T-helper 2 cell (primary cell): ENCODE data around the gene ROS1.

Source experiments
- DNase-seq, 5 experiments: peaks; one replicate each; pipeline versions ENCODE4 v3.0.0 to v3.0.0-alpha.2; 2012 to 2022

Gene ROS1

DNA sequence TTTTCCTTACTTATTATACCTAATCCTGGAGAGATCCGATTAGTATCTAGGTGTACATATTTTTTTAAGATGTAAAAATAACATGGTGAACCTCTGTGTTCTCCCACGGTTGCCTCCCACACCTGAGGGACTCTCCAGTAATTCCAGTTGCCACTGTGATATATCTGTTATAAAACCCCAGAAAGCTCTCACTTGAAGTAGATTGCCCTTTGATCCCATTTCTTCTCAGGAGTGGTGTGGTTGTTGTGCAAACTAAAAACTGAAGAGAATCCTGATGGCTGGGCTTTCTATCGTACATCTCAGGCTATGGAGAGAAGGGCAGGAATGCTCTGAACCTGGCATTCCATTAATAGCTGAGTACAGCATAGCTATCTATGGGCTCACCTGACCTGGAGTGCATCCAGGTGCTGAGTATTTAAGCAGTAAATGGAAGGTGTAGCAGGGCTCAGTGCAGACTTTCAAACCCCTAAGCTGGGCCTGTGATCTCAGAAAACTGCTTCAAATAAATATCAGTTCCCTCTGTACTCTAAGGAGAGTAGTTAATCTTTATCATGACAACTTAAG, 119.4 kb downstream of the ROS1 start:
- no peak for DNase-seq

DNA sequence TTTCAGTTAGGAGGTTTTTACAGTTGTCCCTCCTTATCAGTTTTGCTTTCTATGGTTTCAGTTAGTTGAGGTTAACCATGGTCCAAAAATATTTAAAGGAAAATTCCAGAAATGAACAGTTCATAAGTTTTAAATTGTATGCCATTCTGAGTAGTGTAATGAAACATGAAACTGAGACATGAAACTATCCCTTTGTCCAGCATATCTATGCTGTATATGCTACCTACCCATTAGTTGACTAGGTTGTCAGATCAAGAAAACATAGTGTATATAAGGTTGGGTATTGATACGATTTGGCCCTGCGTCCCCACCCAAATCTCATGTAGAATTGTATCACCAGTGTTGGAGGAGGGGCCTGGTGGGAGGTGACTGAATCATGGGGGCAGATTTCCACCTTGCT, 121.3 kb downstream of the ROS1 start:
- no peak for DNase-seq

DNA sequence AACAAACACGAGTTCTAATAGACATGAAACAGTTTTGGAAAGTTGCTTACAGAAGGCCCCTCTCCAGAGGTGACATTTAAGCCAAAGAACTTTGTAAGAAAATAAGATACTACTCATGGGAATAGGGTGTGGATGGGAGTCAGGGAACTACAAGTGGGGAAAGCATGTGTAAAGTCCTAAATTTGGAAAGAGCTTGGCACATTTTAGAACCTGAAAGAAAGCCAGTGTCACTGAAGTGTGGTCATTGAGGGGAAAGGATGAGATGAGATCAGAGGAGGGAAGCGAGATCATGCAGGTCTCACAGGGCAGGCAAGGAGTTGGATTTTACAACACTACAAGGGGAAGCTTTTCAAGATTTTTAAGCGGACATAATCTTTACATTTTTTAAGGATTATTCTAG, 122.4 kb downstream of the ROS1 start:
- DNase-seq, result no peak

DNA sequence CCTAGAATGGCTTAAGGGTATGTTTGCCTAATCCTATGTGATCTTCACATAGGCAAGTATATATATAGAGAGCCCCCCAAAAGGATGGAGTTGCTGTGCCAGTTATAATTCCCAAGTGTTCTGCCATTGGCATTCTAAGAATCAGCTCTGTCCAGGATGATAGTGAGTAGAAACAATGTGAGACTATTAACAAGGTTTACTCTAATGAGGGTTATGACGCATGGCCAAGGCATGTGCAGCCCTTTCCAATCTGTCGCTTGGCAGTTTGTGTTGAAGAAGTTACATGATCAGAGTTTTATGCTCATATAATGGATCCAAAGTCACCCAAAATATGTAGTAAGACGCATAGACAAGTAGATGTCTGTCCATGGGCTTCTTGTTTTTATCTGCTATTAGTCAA, 126.8 kb downstream of the ROS1 start:
- DNase-seq, result no peak

DNA sequence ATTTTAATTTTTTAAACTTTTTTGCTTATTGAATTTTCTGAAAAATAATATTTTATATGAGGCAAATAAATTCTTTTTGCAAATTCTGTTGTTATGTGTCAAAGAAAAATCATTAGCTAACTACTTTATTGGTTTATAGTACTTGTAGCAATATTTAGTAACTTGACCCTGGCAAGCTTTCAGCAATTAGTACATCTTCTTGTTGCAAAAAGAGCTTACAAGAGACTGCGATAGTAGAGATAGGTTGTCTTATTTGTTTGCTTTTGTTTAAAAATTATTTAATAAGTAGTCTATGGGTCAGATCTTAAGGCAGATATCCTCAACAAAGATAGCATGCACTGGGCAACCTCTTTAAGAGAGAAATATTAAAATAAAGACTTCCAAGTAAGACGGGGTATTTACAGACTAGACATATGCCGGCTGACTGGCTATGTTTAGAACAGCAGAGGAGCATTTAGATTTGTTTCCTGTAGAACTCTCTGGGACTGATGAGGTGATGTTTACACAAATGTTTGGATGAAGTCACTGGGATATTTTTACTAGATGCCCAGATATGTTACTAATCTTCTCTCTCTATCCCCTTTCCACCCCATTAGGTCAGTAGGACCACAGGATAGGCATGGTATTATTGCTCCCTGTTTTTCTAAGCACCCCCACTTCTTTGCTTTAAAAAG, 135.4 kb downstream of the ROS1 start:
- DNase-seq, result no peak

DNA sequence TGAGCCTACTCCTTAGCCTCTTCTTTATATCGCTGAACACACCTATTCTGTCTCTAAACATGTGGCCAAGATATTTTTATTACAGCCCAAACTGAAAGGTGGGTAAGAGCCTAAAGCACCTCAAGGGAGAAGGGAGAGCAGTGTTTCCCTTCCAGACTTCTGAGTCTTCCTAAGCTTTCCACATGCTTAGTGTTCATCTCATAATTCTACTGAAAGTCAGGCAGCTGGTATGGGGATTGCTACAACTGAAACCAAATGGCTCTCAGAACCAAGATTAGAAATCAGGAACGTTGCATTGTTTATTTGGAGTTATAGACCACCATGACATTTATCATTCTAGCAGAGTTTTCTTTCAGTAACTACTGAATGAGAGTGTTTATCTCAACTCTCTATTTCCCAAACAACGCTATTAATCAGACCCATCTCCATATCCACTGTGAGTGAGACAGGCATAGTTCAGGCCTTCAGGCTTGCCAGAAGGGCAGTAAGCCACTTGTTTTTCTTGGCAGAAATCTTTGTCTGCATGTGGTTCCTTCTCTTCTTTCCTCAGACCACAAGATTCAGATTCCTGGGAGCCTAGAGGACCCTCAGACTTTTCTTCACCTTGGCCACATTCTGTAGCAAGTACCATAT, 137.5 kb downstream of the ROS1 start:
- no peak for DNase-seq

DNA sequence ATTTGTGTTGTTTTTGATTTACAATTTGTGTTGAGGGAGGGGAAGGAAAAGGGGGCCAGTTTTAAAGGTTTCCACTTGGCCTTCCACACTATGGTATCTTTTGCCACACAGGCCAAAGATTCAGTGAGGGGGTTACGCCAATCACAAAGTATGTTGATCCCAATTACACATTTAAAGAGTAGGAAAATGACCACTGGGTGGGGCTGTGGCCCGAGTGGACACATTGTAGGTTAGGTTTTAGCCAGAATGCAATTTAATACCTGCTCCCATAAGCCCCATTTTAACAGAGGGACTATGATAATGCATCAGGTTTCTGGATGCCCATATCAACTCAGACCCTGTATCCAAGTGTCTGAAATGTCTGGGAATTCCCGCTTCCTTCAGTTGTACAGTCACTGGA, 144.8 kb downstream of the ROS1 start:
- no peak for DNase-seq

DNA sequence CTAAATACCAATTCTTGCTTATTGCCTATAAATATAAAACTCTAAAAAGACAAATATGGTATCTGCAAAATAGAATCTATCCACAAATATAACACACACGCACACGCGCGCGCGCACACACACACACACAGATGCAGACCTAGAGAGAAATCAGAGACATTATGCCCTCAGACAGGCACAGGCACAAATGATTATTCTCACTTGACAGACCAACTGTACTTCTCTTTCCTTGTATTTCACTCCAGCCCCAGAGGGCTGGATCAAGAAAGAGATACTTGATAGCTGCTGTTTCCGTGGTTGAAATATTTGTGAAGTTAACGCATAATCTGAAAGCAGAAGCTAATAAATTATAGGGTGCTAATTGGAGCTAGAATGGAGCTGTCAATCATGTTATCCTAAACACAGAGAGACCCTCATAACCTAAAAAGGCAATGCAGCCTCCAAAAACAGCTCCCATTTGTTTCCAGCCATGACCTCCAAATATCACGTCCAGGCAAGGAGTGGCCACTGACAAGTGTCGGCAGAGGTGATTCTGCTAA, 148.9 kb downstream of the ROS1 start:
- no peak for DNase-seq

DNA sequence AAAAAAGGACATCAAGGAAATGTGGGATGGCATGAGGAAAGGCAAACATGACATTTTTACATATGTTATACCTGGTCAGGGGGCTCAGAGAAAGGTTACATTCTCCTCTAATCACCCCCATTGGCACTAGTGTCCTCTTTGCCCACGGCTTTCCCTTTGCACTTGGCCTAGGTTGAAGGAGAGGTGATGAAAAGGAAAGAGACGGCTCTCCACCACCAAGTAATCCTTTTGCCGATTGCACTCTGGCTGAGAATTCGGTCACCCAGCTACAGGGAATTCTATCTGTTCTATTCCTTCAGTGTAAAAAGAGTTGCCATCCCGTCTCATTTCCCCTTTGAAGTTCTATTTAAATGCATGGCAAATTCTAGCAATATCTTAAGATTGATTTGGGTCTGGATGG, 150.0 kb downstream of the ROS1 start:
- DNase-seq, result no peak

DNA sequence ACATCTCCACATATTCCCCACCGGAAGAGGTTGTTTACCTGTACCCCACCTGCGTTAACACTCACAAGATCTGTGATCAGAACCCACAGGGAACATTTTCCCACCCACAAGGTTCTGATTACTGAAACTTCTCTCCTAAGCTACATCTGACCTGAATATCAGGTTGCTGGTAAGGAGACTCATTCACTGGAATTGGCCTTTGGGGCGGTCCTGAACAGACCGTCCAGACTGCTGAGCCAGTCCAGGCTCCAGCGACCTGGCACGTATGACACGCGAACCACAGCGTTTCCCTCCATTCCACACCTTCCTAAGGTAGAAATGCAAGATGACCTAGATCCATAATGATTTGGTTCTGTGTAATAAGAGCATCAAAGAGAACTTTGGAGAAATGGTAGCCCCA, 150.5 kb downstream of the ROS1 start:
- DNase-seq, result no peak

DNA sequence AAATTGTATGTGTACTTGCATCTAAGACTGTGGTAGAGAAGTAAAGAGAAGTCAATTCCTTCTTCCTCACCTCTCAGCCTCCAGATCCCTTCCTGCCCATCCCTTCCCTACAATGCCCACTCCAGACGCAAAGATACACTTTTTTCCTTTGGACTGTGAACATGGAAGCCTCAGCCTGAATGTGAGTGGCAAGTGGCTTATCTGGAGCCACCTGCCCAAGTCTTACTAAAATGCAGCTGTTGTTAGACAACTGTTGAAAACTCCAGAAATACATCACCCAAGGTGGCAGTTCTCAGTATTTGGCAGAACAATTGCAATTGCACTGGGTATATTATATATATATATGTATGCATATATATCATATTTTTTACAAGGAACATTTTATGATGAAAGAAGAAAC, 152.9 kb downstream of the ROS1 start:
- no peak for DNase-seq

DNA sequence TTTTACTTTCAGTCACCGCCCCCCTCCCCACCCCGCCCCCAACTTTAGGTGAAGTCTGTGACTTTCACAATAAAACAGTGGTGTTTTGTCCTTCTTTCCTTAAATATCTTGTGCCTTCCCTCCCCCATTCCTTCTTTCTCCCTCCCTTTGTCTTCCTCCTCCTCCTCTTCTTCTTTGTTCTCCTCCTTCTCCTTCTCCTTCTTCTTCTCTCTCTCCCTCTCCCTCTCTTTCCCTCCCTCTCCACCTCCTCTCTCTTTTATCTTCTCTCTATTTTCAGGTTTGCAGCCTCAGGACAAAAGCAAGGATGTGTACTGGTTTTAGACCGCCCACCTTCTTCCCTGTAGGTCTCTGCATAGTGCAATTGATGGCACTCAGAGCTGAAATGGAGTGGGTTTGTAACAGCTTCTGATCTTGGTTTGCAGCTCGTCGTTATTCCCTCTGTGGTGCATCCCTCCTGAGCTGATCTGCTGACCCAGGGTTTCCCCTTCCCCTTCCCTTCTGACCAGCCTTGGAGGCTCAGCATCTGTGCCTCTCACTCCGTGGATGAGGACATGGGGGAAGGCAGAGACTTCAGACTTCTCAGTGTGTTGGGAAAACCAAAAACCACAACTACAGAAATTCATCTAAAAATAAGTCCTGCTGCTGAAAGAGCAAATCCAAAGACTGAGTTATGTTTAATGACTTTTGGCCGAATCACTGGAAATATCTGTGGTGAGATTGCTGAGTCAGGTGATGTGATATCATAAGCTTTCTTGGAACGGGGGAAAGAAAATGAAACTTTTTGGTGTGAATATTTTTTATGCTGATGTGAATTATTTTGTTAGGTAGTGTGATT, 153.5 kb downstream of the ROS1 start:
- no peak for DNase-seq

DNA sequence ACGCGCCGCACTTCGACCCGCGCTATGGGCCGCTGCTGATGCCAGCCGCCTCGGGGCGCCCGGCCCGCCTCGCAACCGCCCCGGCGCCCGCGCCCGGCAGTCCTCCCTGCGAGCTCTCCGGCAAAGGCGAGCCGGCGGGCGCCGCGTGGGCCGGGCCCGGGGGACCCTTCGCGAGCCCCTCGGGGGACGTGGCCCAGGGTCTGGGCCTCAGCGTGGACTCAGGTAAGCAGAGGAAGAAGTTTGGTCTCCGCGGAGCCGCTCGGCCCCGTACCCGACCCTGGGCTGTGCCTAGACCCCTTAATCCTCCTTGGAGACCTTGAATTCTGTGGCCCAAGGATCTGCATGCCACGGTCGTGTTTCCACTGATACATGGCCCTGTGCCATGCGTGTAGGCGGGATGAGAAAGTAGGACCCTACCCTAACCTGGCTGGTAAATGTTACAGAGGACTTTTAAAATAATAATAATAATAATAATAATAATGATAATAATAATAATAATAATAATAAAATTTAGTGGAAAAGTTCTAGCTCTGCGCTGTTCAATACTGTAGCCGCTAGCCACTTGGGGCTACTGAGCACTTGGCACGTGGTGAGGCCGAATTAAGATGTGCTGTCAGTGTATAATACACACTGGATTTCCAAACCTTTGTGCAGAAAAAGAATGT, 154.8 kb downstream of the ROS1 start:
- DNase-seq, result peak in 1 of 5 experiments; percentile 1

DNA sequence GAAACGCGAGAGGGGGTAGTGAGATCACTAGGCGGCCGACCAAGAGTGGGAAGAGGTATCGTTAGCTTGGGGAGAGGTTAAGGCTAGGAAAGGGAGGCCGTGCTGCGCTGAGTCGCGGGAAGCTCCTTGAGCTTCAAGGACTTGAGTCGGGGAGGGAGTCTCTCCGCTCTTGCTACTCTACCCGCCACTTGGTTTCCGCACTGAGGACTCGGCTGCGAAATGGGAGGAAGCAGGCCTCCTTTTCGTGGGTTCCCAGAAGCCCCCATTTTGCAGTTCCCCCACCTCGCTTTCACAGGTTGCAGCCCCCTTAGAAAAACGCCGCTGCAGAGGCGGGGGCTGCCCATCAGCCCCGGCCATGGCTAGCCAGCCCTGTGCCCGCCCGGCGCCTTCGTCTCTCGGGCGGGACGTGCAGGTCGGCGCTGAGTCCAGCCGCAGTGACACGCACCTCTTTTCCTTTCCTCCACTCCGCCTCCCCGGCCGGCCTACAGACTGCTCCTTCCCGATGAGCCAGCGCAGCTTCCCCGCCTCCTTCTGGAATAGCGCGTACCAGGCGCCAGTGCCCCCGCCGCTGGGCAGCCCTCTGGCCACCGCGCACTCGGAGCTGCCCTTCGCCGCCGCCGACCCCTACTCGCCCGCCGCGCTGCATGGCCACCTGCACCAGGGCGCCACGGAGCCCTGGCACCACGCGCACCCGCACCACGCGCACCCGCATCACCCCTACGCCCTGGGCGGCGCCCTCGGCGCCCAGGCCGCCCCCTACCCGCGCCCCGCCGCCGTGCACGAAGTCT, 155.5 kb downstream of the ROS1 start:
- DNase-seq, result peak in 1 of 5 experiments; percentile 10

DNA sequence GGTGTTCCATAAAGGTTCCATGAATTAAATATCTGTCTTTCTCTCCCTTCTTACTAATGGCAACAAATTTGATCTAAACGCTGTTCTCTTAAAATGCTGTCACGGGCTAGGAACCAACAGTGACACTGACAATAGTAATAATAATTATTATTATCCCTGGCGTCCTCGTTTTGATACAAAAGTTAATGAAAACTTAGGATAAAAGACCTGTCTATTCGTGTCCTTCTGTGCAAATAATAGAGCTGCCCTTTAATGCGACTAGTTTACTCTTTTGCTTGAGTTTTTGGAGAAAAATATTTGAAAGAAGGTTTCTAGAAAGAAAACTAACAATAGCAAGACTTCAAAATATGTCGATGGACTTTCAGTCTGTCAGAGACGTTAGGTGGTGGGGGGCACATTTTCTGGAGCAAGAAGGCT, 156.1 kb downstream of the ROS1 start:
- no peak for DNase-seq

DNA sequence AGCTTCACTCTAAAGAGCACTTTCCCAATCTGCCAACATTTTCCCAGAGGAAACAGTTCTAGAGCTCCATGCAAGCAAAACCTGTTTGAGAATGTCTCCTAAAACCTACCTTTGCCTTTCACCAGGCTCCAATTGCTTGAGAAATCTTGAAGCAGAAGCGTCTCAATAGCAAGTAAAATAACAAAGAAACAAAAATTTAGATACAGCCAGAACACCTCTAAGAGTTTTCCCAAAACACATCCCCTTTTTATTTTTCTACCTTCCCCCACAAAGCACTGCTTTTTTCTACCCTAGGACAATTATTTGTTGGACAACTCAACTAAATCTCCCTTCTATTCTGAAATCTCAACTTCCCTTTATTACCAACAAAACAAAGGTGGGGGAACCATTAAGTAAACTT, 156.8 kb downstream of the ROS1 start:
- DNase-seq, result no peak

DNA sequence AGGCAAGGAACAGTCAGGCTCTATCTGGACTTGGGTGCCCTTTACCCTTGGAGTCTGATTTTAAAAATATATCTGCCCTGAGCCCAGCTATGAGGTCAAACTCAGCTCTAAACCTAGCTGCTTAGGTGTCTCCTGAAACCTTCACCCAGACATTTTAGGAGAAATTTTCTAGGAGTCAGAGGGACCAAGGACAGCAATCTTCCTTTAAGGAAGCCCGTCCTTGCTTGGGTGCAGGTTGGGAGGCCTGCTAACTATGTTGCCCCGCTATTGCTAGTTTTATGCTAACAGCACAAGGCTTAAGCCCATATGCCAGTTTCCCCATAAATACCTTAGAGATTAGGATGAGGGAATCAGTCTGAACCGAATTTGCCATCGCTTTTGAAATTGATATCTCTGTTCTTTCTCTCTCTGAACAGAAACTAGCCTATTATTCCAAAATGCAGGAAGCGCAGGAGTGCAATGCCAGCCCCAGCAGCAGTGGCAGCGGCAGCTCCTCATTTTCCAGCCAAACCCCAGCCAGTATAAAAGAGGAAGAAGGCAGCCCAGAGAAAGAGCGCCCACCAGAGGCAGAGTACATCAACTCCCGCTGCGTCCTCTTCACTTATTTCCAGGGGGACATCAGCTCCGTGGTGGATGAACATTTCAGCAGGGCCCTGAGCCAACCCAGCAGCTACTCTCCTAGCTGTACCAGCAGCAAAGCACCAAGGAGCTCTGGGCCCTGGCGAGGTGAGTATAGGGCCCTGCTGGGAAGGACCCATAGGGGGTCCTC, 157.8 kb downstream of the ROS1 start:
- no peak for DNase-seq

DNA sequence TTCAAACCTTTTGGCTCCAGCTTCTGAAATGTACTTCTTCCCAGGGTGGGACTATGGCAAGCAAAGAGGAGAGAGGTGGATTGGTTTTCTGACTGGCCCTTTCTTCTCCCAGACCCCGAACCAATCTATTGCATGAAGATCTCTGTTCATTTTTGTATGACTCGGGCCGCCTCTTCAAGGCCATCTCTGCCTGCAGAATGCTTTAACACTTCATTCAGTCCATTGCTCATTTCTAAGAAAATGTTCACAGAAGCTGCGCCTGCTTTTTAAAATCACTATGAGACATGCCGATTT, 158.7 kb downstream of the ROS1 start:
- no peak for DNase-seq

DNA sequence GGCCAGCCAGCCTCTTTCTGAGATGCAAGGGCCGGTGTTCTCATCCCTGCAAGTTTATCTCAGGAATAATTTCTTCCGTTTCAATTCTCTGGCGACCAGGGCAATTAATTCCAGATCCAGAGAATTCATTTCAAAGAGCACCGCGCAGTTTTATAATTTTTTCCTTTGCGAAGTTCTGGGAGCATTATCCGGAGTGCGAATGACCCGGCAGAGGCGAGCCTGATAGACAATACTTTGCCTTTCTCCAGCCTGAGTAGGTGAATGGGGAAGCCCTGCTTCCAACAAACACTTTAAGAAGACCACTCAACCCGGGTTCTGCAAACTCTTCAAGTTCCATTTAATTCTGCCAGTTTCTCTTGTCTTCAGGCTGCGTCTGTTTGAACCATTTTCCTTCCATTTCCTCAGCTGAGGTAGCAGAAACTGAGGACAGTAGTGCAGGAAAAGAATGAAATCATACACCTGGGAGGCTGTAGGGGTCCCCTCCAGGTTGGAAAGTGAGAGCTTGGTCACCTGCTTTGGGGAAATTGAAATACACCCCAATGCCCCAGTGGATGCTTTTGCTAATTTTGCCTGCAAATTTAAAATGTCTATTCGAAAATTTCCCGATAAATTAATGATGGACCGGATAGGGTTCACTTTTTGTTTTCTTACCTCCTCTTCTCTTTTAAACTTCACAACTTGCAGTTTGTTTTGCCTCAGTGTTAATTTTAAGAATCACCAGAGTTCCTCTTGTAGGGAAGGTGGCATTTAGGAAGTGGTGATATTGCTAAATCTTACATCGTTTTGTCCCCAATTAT, 159.3 kb downstream of the ROS1 start:
- no peak for DNase-seq
